ENCODE results near the gene NOL6.
"Not testable (repeated sequence)": the region's sequence is repeated elsewhere in the genome, so short reads cannot be mapped to it uniquely, and the experiment has no call there.

Gene NOL6

DNA sequence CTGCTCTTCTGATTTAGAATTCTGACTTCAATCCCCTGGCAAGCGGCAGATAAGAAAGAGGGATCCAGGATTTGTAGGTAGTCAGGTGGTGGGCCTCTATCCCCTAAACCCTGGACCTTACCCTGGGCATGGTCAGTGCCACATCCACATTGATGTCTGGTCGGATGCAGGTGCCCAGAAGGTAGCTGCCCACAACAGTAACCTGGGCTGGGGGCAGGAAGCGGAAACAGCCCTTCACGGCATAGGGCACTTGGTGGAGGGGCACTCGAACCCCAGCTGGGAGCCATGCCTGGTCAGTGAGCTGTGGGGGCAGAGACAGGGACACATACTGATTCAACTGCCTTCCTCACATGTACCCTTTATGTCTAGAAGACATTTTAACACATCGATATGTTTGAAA is 3.8 kb downstream of the NOL6 start:
- DNase-seq, result no peak

DNA sequence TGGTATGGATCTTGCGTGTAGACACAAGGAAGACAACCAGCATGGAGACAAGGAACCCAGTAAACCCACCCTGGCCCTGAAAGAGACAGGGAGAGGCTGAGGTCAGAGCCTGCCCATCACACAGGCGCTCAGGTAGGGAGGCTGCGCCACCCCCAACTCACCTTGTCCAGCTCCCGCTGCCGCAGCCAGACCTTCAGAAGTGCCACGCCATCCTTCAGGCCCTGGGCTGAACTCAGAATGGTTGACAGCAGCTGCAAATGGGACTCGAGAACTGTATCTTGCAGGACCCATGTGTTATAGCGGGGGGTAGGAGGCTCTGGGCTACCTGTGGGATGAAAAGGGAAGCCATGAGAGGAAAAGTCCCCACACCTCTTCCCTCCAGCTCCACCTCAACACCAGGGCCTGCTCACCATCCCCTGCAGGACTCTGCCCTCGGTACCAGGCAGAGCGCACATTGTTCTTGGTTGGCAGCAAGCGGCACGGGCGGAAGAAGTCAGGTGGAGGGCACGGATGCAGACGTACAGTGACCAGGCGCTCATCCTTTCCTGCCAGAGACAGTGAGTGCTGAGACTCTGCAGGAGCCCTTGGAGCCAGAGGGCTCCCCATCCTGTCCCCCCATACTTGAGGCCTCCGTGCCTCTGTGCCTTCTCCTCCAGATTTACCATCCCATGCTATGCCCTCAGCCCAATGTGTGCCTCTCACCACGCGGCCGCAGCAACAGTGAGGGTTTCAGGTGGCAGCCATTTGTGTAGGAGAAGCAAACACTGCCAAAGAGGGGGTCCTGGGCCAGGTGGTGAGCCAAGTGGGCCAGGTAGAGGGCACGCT is 4.7 kb downstream of the NOL6 start:
- no peak for DNase-seq

DNA sequence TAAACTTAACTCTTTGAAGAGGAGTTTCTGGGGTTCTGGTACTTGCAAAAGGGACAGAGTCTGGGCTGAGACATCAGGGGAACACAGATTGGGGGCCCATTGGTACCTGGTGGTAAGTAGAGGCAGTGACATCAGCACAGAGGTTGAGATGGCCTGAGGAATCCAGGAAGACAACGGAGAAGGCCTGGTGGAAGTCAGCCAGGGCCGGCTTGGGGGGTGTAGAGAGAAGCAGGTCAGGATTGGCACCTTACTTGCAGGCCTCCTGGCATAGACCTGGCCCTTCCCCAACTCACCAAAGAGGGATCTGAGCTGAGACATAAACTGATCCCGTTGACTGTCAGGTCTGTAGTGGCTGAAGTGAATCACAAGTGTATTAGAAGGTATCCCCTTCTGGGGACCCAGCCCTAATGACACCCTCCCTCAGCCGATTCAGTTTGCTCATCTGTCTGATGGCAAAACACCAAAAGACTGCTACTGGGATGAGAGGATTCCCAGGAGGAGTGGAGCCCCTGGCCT is 5.5 kb downstream of the NOL6 start:
- no peak for DNase-seq

DNA sequence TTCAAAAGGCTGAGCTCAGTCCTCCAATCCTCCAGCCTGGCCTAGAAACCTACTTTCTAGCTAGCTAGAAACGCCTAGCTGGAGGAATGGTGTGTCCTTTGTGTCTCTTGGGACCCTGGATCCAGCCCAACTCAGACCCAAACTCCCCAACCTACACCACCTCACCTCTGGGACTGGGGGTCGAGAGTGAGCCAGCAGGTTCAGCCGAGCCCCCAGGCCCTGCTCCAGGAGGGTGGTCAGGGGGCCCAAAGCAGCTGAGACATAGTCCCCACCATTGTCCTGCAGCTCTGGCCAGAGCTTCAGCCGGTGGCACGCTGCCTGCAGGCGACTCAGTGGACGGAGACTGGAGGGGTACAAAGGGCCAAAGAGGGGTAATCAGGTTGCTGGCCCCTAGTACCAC is 6.2 kb downstream of the NOL6 start:
- DNase-seq, result no peak

DNA sequence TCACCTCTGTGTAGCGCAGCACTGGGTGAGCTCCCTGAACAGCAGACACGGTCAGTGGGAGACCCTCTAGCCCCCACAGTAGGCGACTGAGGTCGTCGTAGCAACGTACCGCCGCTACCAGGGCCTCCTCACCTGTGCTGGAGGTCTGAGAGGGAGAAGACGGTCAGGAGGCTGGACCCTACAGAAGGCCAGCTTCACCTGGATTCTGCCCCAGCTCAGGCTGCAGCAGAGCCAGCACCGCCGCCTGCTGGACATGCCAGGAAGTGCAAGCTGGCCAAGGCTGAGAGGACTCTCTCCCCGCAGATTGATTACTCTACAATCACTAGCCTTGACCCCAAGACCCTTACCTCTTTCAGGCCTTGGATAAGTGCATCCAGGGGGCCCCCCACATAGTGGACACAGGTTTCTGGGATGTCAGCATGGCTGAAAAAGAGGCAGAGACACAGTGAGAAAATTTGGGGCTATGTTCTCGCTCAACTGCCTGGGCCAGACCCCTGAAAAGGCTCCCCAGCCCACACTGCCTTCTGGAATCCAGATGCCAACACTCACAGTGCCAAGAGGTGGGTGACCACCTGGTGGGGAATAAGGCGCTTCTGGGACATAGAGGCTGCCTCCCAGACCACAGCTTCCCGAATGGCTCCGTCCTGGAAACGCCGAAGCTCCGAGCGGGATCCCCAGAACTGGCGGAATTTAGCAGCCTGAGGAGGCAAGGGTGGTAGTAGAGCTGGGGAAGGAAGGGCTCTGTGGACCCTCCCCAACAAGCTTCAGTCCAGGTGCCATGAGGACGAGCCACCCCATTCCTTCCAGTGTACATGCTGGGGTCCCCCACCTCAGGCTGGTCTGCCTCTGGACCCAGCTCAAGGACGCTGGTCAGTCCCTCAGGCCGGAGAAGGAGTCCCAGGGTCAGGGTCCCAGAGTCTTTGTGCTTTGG is 6.9 kb downstream of the NOL6 start:
- no peak for DNase-seq

DNA sequence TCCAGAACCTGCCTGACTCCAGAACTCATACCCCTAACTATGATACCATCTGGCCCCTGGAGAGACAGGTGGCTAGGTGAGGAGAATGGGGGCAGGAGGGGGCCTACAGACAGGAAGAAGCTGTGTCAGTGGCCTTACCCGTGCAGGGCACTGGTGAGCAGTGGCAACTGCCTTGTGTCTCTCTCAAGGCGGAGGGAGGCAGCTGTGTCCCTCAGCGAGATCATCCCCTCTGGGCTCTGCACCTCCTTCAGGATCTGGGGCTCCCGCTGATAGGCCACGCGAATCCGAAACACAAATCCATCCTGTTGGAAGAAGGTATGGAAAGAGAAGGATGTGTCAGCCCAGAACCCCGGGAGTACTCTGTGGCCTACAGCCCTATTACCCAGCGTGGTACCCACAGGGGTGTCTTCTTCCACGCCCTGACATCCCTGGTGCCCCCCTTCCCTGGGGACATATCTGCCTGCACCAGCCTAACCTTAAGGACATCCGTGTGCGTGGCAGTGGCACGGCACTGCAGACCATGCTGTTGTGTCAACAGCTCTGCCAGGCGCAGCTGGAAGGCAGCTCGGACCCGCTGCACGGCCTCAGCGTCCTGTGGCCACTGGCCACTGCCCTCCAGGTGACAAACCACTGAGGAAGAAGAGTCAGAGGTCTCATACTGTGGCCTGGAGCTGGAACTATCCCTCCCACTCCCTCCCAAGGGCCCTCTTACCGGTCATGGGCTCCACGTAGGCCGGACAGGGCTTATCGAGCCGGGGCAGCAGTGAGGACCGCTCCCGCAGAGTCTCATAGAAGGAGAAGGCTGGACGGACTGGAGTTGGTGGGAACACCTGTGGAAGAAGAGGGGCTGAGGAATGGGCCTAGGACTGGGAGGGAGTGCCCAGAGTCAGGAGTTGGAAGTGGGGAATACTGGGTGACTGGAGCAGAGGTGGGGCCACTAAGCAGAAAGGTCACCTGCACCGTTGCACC is 7.8 kb downstream of the NOL6 start:
- no peak for DNase-seq

DNA sequence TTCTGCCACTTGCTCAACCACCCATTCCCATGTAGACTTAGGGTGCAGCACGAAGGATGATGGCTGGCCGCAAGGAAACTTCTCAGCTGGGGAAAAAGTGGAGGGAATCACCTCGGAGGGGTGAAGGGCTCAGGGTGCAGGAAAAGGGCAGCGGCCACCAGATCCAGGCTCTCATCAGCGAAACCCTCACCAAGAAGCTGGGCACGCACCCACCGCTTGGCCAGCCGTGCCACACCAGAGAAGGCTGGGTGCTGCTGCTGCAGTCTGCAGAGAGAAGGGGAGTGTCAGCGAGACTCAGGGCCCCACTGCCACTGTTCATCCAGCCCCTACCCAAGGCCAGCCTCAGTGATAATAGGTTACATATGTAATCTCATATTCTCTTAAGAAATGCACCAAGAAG is 8.6 kb downstream of the NOL6 start:
- DNase-seq, result no peak

DNA sequence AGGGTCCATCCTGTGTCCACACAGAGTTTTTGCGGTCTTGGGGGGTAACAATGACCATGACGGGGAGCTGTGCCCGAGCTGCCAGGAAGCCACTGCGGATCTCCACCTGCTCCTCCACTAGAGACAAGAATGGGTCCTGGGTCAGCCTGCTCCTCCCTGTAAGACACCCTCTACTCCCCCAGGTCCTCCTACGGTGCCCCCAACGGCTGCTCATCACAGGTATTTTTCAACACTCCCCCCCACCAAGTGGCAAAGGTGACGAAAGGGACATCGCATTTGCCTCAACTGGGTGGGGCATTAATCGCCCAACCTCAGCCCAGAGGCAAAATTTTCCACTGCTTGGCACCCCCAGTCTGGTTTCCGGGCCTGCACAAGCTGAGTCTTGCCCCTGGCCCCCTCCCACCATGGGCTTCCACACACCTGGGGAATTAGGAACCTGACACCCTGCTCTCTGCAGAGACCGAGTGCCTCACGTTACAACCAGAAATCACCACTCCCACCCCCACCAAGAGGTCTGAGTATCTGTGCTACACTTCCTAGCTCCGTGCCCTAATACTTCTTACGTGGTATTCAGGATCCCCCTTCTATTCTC is 9.6 kb downstream of the NOL6 start:
- DNase-seq, result no peak

DNA sequence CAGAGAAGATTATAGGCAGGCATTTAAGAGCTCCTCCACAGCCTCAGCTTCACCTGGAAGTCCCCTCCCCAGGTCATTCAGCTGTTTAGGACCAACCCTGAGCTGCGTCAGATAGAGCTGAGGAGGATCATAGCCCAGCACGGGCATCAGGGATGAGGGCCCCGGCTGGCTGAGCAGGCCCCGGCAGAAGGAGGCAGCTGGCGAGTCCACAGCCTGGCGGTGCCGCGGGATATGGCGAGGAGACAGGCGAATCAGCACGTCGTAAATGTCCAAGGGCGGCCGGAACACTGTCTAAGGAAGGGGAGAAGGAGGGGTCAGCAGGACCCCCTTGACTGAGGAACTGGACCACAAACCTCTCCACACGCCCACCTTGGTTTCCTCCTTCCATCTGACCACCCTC is 10.6 kb downstream of the NOL6 start:
- no peak for DNase-seq

DNA sequence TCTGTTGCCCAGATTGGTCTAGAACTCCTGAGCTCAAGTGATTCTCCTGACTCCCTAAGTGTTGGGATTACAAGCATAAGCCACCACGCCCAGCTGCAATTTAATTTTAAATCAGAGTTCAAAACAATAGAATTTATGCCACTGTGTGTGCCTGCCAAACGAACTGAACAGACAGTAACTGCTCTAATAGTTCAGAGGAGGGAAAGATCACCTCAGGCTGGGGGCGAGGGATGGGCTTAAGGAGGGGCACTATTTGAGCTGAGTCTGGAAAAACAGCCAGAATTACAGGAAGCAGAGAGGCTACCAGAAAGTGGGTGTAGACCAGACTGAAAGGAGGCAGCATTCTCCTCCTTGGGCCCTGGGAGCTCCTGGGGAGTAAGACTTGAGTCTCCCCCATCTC is 12.2 kb downstream of the NOL6 start:
- no peak for DNase-seq

DNA sequence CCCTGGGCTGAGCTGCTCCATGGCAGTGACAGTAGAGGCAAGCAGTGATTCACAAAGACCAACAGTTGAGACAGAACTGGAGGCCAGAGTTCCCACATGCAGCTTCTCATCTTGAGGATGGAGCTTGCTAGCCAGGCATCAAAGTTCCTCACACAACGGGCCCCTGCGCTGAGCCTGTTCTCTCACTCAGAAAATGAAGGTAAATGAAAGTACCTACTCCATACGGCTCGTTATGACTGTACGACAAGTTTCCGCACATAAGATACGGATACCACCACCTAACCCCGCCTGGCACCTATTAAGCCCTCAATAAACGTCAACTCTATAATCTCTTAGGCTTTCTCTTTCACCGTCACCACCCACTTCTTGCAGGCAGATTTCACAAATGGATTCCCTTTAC is 12.9 kb downstream of the NOL6 start:
- DNase-seq, result no peak

DNA sequence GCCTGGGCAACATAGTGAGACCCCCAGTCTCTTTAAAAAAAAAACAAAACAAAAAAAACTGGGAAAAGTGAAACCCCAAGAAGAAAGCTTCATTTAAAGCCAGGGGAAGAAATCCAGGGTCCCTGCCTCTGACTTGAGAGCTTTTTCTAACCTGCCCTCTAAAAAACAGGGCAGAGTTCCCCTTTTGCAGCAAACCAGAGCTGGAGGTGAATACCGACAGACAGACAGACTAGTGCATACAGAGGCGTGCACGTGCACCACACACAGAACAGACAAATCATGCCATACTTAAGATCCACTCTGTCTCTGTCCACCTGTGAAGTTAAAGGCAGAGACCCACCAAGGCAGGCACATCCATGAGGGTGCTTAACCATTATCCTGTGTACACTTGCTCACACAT is 14.6 kb downstream of the NOL6 start:
- DNase-seq, result no peak

DNA sequence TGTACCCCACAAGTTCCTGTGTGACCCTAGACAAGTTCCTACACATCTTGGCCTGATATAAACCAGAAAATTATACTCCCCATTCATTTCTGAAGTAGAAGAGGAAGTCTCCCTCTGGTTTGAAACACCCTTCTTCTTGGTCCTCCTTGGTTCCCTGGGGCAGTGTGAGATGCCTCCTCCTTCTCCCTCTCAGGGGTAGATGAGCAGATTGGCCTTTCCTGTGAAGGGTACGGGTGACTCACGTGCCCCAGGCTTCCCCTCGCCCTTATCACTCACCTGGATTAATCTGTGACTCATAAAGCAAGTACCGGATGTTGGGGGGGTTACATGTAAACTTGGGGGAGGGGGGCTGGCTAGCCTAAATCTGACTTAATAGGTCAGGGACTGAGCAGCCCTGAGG is 15.3 kb downstream of the NOL6 start:
- no peak for DNase-seq

DNA sequence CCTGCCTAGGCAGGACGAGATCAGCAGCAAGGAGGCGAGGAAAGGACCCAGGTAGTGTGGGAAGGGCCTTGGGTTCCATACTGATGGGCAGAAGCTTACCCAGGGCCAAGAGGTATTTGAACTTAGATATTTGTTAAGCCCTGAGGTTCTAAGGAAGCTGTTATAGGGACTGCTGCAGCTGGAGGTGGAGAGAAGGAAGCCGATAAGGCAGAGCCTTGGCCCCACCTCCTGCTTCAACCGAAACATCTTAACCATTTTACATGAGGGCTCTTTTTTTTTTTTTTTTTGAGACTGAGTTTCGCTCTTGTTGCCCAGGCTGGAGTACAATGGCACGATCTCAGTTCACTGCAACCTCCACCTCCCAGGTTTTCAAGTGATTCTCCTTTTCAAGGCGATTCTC is 17.8 kb downstream of the NOL6 start:
- no peak for DNase-seq

DNA sequence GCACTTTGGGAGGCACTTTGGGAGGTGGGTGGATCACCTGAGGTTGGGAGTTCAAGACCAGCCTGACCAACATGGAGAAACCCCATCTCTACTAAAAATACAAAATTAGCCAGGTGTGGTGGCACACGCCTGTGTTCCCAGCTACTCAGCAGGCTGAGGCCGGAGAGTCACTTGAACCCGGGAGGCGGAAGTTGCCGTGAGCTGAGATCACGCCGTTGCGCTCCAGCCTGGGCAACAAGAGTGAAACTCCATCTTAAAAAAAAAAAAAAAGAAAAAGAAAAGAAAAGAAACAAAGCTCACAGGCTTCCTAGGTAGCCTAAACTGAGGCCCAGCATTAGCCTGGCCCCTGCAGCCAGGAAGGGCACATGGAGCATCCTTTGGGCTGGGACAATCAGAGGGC is 18.3 kb downstream of the NOL6 start:
- DNase-seq, result not testable (repeated sequence)

DNA sequence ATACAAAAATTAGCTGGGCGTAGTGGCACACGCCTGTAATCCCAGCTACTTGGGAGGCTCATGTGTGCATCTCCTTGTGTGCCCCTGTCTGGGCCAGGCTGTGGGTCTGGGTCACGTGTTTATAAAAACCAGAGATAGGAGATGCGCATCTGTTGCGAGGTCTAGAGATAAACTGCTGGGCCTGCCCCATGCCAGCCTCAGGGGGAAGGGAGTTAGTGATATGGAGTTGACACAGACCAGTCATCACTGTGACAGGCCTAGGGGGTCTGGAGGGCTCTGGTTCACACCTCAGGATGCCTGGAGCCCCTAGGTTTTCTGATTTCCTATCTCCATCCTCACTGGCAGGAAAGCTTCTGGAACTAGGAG is 19.1 kb downstream of the NOL6 start:
- not testable (repeated sequence) for DNase-seq

DNA sequence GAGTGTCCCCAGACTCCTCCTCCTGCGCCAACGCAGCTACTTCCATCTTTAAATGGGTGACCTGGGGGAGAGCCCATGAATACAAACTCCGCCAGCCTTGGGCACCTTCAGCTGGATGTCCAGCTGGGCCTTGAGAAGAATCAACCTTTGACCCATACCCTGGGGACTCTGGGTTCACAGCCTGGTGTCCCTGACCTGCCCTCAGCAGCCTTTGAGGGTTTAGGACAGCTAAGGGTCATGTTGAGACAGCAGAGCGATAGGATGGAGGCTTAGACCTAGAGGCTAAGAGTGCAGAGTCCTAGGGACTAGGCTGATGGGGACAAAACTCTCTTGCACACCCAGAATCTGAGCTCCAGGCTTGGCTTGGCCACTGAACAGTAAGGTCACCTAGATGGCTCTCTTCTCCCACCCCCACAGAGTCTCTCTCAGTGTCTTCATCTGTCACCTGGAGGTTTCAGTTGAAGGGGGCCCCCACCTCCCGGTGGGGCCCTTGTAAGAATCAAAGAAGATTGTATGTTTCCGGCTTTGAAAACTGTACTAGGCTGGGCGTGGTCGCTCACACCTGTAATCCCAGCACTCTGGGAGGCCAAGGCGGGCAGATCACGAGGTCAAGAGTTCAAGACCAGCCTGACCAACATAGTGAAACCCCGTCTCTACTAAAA is 19.6 kb downstream of the NOL6 start:
- no peak for DNase-seq

DNA sequence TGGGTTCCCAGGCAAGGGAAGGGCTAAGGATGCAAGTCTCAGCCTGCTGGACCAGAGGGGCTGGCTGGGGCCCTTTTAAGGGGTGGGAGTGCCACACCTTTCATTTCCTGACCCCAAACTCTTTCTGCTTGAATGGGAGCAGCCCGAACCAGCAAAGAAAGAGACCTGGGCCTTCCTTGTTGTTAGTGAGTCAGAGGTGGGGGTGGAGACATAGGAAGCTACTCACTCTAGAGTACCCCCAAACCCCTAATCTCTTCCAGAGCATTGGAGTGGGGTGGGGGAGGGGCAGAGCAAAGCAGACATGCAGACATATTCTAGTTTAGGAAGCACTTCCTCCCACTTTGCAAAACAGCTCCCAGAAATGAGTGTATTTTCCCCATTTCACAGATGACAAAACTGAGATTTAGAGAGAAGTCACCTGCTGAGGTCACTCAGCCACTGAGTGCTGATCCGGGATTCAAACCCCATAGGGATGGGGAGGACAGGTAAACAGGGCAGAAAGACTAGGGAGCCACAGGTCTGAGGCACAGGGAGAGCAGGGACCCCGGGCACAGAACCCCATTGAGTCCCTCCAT is 20.4 kb downstream of the NOL6 start:
- no peak for DNase-seq

DNA sequence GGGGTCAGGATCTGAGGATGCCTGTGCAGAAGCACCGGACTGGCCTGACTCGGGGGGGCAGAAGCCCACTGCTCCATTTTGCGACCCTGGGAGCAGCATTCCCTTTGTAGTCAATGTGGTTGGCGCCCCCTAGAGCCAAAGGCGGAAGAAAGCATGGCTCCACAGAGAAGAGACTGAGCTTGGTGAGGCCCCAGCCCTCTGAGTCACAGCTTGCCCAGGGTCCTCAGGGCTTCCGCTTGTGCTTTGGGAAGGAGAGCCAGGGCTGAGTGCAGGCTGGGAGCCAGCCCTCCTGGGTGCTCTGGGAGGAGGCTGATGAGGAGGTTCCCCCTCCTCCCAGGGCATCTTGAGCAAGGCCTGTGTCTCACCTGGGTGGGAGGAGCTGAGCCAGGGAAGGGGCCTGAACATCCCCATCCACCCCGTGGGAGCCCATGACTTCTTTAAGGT is 20.9 kb downstream of the NOL6 start:
- no peak for DNase-seq

DNA sequence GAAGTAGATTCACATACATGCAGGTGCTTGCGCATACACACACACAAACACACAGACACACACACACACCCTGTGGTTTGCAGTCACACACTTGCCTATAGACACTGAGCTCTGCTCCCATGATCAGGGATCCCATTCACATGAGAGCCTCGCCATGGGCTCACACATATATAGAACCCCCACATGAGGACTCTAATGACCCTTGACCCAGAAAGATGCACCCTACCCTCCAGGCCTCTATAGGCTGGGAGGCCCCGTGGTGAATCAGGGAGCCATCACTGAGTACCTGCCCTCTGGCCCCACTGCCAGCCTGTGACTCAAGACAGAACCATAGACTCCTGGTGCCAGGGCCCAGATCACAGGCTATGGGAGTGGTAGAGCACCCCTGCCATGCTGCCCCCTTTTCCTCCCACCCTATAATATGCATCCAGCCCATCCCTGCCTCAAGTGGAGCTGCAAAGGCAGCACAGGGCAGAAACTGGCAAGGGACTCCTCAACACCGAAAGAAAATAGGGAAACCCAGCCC is 23.0 kb downstream of the NOL6 start:
- DNase-seq, result no peak

DNA sequence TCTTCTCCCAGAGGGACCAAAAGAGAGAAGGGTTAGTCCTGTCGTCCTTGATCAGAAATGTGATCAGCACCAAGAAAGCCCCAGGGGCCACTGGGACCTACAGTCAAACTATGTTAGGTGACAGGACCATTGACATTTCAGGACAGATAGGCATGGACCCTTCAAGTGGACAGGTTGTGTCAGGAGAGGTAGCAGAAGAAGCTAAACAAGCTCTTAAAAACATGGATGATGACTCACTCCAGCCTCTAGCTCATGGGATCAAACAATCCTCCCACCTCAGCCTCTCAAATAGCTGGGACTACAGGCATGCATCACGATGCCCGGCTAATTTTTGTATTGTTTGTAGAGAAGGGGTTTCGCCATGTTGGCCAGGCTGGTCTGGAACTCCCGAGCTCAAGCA is 24.0 kb downstream of the NOL6 start:
- DNase-seq, result no peak

Data from hippocampal formation (tissue), 2 donors.